Measurements from ENCODE around the gene APPL1.
A peak's percentile ranks its signal among the peaks of the same experiment; 100 is the strongest.

APPL1 gene

GRCh38 chr3:57227204-57227929, at the start of gene APPL1:
APPL1 (plus strand) TSS chr3:57227729; CDS start chr3:57227884, 155 bp downstream.
- Histone ChIP-seq H3K4me3 (ENCODE audit: insufficient read length, low read depth) (peak within 1 kb of the TSS; percentile 75), H3K9me3 (ENCODE audit: insufficient read depth, low read length) (no peaks in the 10 kb centered on the region), H3K9ac (ENCODE audit: insufficient read length, low read depth) (peak within 1 kb of the TSS; percentile 94), H3K4me1 (ENCODE audit: insufficient read depth, insufficient read length) (no peaks in the 10 kb centered on the region), H3K36me3 (ENCODE audit: insufficient read depth, insufficient read length, low read length) (peaks cover 3% of the 10 kb centered on the region), H3K27me3 (ENCODE audit: insufficient read depth, insufficient read length) (peaks cover 18% of the 10 kb centered on the region)
- TF ChIP-seq YY1 (IDR thresholded peaks at IDR 0.05; ENCODE audit: insufficient read depth, insufficient read length), result no peak
- no peak for TF ChIP-seq ZNF274 (IDR thresholded peaks at IDR 0.05; ENCODE audit: low read depth, low read length)
- TF ChIP-seq SUZ12 (IDR thresholded peaks at IDR 0.05; ENCODE audit: extremely low read depth, insufficient read depth, insufficient read length), result no peak
- peak; percentile 92 for DNase-seq (ENCODE audit: low read depth, low spot score)

- Histone ChIP-seq H3K9me3 (ENCODE audit: insufficient read depth, low read length) (peaks cover 10% of the 10 kb centered on the region; the same call in 1 of the 2 replicates), H3K4me3 (ENCODE audit: insufficient read length, low read depth) (no peak overlapping the region), H3K36me3 (ENCODE audit: insufficient read depth, insufficient read length, low read length) (no peaks in the 10 kb centered on the region), H3K4me1 (ENCODE audit: insufficient read depth, insufficient read length) (no peaks in the 10 kb centered on the region), H3K27me3 (ENCODE audit: insufficient read depth, insufficient read length) (no peaks in the 10 kb centered on the region), H3K9ac (ENCODE audit: insufficient read length, low read depth) (no peak overlapping the region)
- no peak for DNase-seq (ENCODE audit: low read depth, low spot score)
- no peak for TF ChIP-seq YY1 (IDR thresholded peaks at IDR 0.05; ENCODE audit: insufficient read depth, insufficient read length)
- TF ChIP-seq ZNF274 (IDR thresholded peaks at IDR 0.05; ENCODE audit: low read depth, low read length), result no peak
- no peak for TF ChIP-seq SUZ12 (IDR thresholded peaks at IDR 0.05; ENCODE audit: extremely low read depth, insufficient read depth, insufficient read length)
Observed at GRCh38 chr3:57179580-57180410, 47.7 kb upstream of the APPL1 start.

GRCh38 chr3:57184526-57184925, 43.0 kb upstream of the APPL1 start:
- no peaks in the 10 kb centered on the region for H3K4me1 ChIP-seq (ENCODE audit: insufficient read depth, insufficient read length)
- no peak for DNase-seq (ENCODE audit: low read depth, low spot score)
- H3K36me3 ChIP-seq (ENCODE audit: insufficient read depth, insufficient read length, low read length), result no peaks in the 10 kb centered on the region
- H3K9me3 ChIP-seq (ENCODE audit: insufficient read depth, low read length), result peaks cover 10% of the 10 kb centered on the region; the same call in 1 of the 2 replicates
- TF ChIP-seq SUZ12 (IDR thresholded peaks at IDR 0.05; ENCODE audit: extremely low read depth, insufficient read depth, insufficient read length), result no peak
- no peak for TF ChIP-seq YY1 (IDR thresholded peaks at IDR 0.05; ENCODE audit: insufficient read depth, insufficient read length)
- no peak for TF ChIP-seq ZNF274 (IDR thresholded peaks at IDR 0.05; ENCODE audit: low read depth, low read length)
- H3K9ac ChIP-seq (ENCODE audit: insufficient read length, low read depth), result no peak overlapping the region
- H3K4me3 ChIP-seq (ENCODE audit: insufficient read length, low read depth), result no peak overlapping the region
- no peaks in the 10 kb centered on the region for H3K27me3 ChIP-seq (ENCODE audit: insufficient read depth, insufficient read length)

GRCh38 chr3:57192028-57192427, 35.5 kb upstream of the APPL1 start:
- H3K4me1 ChIP-seq (ENCODE audit: insufficient read depth, insufficient read length), result no peaks in the 10 kb centered on the region
- H3K4me3 ChIP-seq (ENCODE audit: insufficient read length, low read depth), result no peak overlapping the region
- no peaks in the 10 kb centered on the region for H3K36me3 ChIP-seq (ENCODE audit: insufficient read depth, insufficient read length, low read length)
- H3K9me3 ChIP-seq (ENCODE audit: insufficient read depth, low read length), result no peaks in the 10 kb centered on the region
- no peak for DNase-seq (ENCODE audit: low read depth, low spot score)
- TF ChIP-seq SUZ12 (IDR thresholded peaks at IDR 0.05; ENCODE audit: extremely low read depth, insufficient read depth, insufficient read length) (no peak), ZNF274 (IDR thresholded peaks at IDR 0.05; ENCODE audit: low read depth, low read length) (no peak)
- H3K9ac ChIP-seq (ENCODE audit: insufficient read length, low read depth), result no peak overlapping the region
- peaks cover 30% of the 10 kb centered on the region for H3K27me3 ChIP-seq (ENCODE audit: insufficient read depth, insufficient read length)

- Histone ChIP-seq H3K9ac (ENCODE audit: insufficient read length, low read depth) (no peak overlapping the region), H3K36me3 (ENCODE audit: insufficient read depth, insufficient read length, low read length) (no peaks in the 10 kb centered on the region), H3K9me3 (ENCODE audit: insufficient read depth, low read length) (no peaks in the 10 kb centered on the region), H3K4me3 (ENCODE audit: insufficient read length, low read depth) (no peak overlapping the region), H3K27me3 (ENCODE audit: insufficient read depth, insufficient read length) (peaks cover 57% of the 10 kb centered on the region), H3K4me1 (ENCODE audit: insufficient read depth, insufficient read length) (no peaks in the 10 kb centered on the region)
- TF ChIP-seq YY1 (IDR thresholded peaks at IDR 0.05; ENCODE audit: insufficient read depth, insufficient read length) (no peak), SUZ12 (IDR thresholded peaks at IDR 0.05; ENCODE audit: extremely low read depth, insufficient read depth, insufficient read length) (no peak), ZNF274 (IDR thresholded peaks at IDR 0.05; ENCODE audit: low read depth, low read length) (no peak)
- DNase-seq (ENCODE audit: low read depth, low spot score), result no peak
Observed at GRCh38 chr3:57194641-57195040, 32.9 kb upstream of the APPL1 start.

- Histone ChIP-seq H3K4me1 (ENCODE audit: insufficient read depth, insufficient read length) (no peaks in the 10 kb centered on the region), H3K9ac (ENCODE audit: insufficient read length, low read depth) (no peak within 1 kb of the TSS), H3K27me3 (ENCODE audit: insufficient read depth, insufficient read length) (peaks cover 95% of the 10 kb centered on the region), H3K4me3 (ENCODE audit: insufficient read length, low read depth) (no peak within 1 kb of the TSS), H3K36me3 (ENCODE audit: insufficient read depth, insufficient read length, low read length) (no peaks in the 10 kb centered on the region), H3K9me3 (ENCODE audit: insufficient read depth, low read length) (no peaks in the 10 kb centered on the region)
- no peak for TF ChIP-seq ZNF274 (IDR thresholded peaks at IDR 0.05; ENCODE audit: low read depth, low read length)
- no peak for TF ChIP-seq YY1 (IDR thresholded peaks at IDR 0.05; ENCODE audit: insufficient read depth, insufficient read length)
- TF ChIP-seq SUZ12 (IDR thresholded peaks at IDR 0.05; ENCODE audit: extremely low read depth, insufficient read depth, insufficient read length), result no peak
- peak; percentile 86 for DNase-seq (ENCODE audit: low read depth, low spot score)
Observed at GRCh38 chr3:57199895-57200297, 27.6 kb upstream of the APPL1 start, which contains the start of gene HESX1. HESX1 (minus strand) TSS chr3:57199978; CDS start chr3:57199918, 60 bp downstream.

GRCh38 chr3:57206423-57206822, 21.1 kb upstream of the APPL1 start:
- H3K36me3 ChIP-seq (ENCODE audit: insufficient read depth, insufficient read length, low read length), result no peaks in the 10 kb centered on the region
- no peaks in the 10 kb centered on the region for H3K9me3 ChIP-seq (ENCODE audit: insufficient read depth, low read length)
- DNase-seq (ENCODE audit: low read depth, low spot score), result no peak
- H3K4me1 ChIP-seq (ENCODE audit: insufficient read depth, insufficient read length), result no peaks in the 10 kb centered on the region
- peaks cover 54% of the 10 kb centered on the region for H3K27me3 ChIP-seq (ENCODE audit: insufficient read depth, insufficient read length)
- TF ChIP-seq YY1 (IDR thresholded peaks at IDR 0.05; ENCODE audit: insufficient read depth, insufficient read length) (no peak), ZNF274 (IDR thresholded peaks at IDR 0.05; ENCODE audit: low read depth, low read length) (no peak), SUZ12 (IDR thresholded peaks at IDR 0.05; ENCODE audit: extremely low read depth, insufficient read depth, insufficient read length) (no peak)
- no peak overlapping the region for H3K9ac ChIP-seq (ENCODE audit: insufficient read length, low read depth)
- no peak overlapping the region for H3K4me3 ChIP-seq (ENCODE audit: insufficient read length, low read depth)
